ENCODE results near the gene RXYLT1. TPM values are rescaled to one million over a fixed set of nuclear protein-coding genes. Genes with fewer than 3 reads are reported as not detected.

RXYLT1 gene
- total and polyA plus RNA-seq, 2 experiments from 2014 or later, result 13.8 to 24.1 TPM

- Histone ChIP-seq H3K4me1 (ENCODE audit: low read depth) (no peaks in the 10 kb centered on the region), H3K27ac (no peak overlapping the region), H3K4me3 (no peak overlapping the region), H3K27me3 (no peaks in the 10 kb centered on the region), H3K9me3 (ENCODE audit: low read depth) (no peaks in the 10 kb centered on the region), H3K36me3 (no peaks in the 10 kb centered on the region)
- peak in 1 of 2 donors; percentile 84 for DNase-seq (ENCODE audit: low read depth in 1 of 2, low spot score in 1 of 2)
- TF ChIP-seq, protein P1, sequence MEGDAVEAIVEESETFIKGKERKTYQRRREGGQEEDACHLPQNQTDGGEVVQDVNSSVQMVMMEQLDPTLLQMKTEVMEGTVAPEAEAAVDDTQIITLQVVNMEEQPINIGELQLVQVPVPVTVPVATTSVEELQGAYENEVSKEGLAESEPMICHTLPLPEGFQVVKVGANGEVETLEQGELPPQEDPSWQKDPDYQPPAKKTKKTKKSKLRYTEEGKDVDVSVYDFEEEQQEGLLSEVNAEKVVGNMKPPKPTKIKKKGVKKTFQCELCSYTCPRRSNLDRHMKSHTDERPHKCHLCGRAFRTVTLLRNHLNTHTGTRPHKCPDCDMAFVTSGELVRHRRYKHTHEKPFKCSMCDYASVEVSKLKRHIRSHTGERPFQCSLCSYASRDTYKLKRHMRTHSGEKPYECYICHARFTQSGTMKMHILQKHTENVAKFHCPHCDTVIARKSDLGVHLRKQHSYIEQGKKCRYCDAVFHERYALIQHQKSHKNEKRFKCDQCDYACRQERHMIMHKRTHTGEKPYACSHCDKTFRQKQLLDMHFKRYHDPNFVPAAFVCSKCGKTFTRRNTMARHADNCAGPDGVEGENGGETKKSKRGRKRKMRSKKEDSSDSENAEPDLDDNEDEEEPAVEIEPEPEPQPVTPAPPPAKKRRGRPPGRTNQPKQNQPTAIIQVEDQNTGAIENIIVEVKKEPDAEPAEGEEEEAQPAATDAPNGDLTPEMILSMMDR (IDR thresholded peaks at IDR 0.05; ENCODE audit: low read depth, low read length), result no peak
Observed at GRCh38 chr12:63808631-63809030, 28.9 kb downstream of the RXYLT1 start.

- TF ChIP-seq, protein P1 (IDR thresholded peaks at IDR 0.05; ENCODE audit: low read depth, low read length), result no peak
- no peaks in the 10 kb centered on the region for H3K27me3 ChIP-seq
- no peaks in the 10 kb centered on the region for H3K9me3 ChIP-seq (ENCODE audit: low read depth)
- no peak overlapping the region for H3K27ac ChIP-seq
- H3K36me3 ChIP-seq, result no peaks in the 10 kb centered on the region
- H3K4me1 ChIP-seq (ENCODE audit: low read depth), result no peaks in the 10 kb centered on the region
- DNase-seq (ENCODE audit: low read depth in 1 of 2, low spot score in 1 of 2), result peak in 1 of 2 donors; percentile 7
- no peak overlapping the region for H3K4me3 ChIP-seq
Observed at GRCh38 chr12:63809566-63809965, 29.9 kb downstream of the RXYLT1 start.

- Histone ChIP-seq H3K27ac (no peak overlapping the region), H3K4me1 (ENCODE audit: low read depth) (no peaks in the 10 kb centered on the region), H3K36me3 (no peaks in the 10 kb centered on the region), H3K27me3 (no peaks in the 10 kb centered on the region), H3K9me3 (ENCODE audit: low read depth) (no peaks in the 10 kb centered on the region), H3K4me3 (no peak overlapping the region)
- no peak for DNase-seq (ENCODE audit: low read depth in 1 of 2, low spot score in 1 of 2)
- TF ChIP-seq, protein P1 (IDR thresholded peaks at IDR 0.05; ENCODE audit: low read depth, low read length), result no peak
Observed at GRCh38 chr12:63811334-63811733, 31.6 kb downstream of the RXYLT1 start.

GRCh38 chr12:63811755-63812154 lies 32.0 kb downstream of the RXYLT1 start:
- TF ChIP-seq, protein P1 (IDR thresholded peaks at IDR 0.05; ENCODE audit: low read depth, low read length), result no peak
- Histone ChIP-seq H3K36me3 (no peaks in the 10 kb centered on the region), H3K4me3 (no peak overlapping the region), H3K27me3 (no peaks in the 10 kb centered on the region), H3K27ac (no peak overlapping the region), H3K9me3 (ENCODE audit: low read depth) (no peaks in the 10 kb centered on the region), H3K4me1 (ENCODE audit: low read depth) (no peaks in the 10 kb centered on the region)
- no peak for DNase-seq (ENCODE audit: low read depth in 1 of 2, low spot score in 1 of 2)

DNA sequence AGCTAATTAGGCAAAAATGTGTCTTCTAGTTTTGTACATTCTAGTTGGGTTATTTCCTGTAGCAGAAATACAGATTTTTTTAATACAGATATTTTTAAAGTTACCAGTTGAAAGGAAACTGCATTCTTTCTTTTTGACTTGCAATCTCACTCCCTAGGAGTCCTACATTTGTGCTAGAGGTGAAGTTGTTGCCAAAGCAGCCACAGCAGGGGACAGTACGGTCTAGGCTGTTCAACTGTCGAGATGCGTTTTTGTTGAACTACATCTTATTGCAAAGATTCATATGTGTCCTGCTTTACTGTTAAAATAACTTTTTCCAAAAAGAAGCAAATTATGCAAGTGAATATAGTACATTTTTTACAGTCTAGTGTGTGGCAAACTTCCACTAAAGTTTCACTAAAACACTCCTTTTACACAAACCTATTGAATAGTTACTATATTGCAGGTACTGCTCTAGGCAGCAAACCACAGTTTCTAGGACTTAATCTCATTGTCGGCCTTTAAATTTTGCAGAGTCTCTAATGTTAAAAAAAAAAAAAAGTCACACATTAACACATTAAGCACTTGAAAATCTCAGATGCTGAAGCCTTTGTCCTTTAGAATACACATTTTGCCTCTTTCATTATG lies 34.5 kb downstream of the RXYLT1 start:
- Histone ChIP-seq H3K36me3 (no peaks in the 10 kb centered on the region), H3K27me3 (no peaks in the 10 kb centered on the region), H3K4me1 (ENCODE audit: low read depth) (no peaks in the 10 kb centered on the region), H3K9me3 (ENCODE audit: low read depth) (no peaks in the 10 kb centered on the region), H3K27ac (no peak overlapping the region), H3K4me3 (no peak overlapping the region)
- no peak for DNase-seq (ENCODE audit: low read depth in 1 of 2, low spot score in 1 of 2)
- TF ChIP-seq, protein P1 (IDR thresholded peaks at IDR 0.05; ENCODE audit: low read depth, low read length), result no peak

Measured in cardiac muscle cell (in vitro differentiated cells and primary cell).